HG02759 (cell line): Measurements from ENCODE around the gene CITED2.

ENCODE experiments used
- ATAC-seq: cut with Tn5 transposase; IDR thresholded peaks from one replicate; pipeline ENCODE4 v1.9.1; 2021; ENCODE audit warnings: mild to moderate bottlenecking, moderate library complexity; ENCODE audit not compliant: unreplicated experiment

CITED2 gene

DNA sequence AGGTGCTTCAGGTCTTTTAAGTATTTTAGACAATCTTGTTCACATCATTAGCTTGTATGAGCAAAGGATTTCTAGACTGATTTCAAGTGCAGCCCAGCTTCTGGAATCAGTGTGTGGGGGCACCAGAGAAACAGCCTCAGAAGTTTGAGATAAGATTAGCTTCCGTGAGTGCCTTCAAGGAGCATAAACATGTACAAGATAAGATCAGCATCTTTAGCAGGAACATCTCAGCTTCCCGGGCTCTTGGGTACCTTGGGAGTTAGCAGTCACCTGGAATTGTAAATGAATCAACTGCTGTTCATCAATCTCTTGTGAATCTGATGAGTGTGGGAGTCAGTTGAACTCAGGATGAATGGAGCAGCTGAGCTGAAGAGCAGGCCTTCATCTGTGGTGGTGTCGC, 12.0 kb upstream of the CITED2 start:
- ATAC-seq = no peak

DNA sequence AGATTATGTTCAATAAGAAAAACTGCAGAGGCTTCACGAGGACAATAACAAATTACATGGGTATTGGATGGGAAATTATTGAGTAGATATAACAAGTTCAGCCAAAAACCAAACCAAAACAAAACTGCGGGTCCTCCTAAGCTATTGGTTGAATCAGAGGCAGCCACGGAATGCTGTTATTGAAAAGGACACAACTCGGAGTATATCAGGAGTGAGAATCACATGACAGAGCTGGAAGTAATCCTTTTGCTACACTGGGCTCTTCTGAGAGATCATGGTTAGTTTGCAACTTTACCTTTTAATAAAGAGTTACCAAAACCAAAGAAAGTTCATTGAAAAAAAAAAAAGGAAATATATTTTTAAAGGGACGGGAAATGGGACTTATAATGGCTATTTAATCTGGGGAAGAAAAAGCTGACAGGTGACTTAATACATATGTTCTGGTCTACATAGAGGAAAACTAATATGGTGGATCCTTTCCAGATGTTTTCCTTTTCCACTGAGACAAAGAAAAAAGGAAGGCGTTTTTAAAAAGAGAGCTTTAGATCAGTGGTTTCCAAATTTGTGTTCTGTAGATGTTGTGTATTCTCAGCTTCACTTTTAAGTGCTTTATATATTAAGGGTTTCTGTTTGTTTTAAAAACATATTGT, 6.9 kb upstream of the CITED2 start:
- no peak for ATAC-seq

DNA sequence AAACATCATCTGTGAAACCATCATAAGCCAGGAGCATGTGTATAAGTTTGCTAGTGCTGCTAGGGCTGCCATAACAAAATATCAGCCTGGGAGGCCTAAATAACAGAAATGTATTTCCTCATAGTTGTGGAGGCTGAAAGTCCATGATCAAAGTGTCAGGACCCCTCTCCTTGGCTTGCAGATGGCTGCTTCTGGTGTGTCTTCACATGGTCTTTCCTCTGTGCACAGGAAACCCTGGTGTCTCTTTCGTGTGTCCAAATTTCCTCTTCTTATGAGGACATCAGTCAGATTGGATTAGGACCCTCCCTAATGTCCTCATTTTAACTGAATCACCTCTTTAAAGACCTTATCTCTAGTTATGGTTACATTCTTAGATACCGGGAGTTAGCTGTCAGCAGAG, 6.2 kb upstream of the CITED2 start:
- ATAC-seq = no peak

DNA sequence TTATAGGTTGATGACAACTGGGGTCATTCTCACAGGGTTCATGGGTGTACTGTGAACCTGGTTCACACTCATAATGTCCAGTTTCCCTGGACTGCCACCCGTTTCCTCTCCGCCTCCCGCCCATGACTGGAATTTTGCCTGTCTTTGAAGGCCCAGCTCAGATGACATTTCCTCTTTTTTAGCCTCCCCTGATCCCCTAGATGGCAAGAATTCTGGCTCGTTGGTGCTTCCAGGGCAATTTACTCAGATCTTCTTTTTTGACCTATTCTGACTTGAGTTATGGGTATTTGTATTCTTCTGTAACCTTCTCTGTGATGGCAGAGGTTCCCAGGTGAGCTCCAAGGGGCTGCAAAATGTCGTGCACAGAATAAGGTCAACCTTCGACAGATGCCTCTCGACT, 5.7 kb upstream of the CITED2 start:
- no peak for ATAC-seq

DNA sequence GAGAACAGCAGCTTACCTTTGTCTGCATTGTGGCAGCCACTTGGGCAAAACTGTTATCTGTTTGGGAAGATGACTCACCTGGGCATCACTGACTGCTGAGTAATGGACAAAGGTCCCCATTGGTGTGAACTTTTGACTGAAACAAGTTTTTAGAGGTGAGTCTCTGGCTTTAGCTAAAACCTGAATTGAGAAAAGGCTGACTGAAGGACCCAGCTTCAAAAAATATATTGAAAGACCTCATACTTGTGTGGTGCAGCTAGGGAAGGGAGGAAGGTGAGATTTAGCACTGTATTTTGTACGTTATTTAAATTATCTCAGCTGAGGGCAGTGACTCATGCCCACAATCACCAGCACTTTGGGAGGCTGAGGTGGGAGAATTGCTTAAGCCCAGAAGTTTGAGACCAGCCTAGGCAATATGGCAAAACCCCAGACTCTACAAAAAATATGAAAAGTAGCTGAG, 4.5 kb upstream of the CITED2 start:
- ATAC-seq = no peak

DNA sequence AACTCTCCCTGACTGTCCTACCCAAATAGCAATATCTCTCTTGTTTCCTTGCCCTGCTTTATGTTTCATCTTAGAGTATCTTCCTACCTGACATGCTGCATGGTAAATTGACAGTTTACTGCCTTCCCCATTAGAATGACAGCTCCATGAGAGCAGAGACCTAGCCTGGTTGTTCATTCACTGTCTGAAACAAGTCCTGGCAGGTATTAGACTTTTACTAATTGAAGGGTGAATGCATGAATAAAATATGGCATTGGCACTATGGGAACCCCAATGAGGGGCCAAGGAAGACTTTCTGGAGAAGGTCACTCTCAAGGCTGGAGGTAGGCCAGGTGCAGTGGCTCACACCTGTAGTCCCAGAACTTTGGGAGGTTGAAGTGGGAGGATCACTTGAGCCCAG, 3.8 kb upstream of the CITED2 start:
- no peak for ATAC-seq

DNA sequence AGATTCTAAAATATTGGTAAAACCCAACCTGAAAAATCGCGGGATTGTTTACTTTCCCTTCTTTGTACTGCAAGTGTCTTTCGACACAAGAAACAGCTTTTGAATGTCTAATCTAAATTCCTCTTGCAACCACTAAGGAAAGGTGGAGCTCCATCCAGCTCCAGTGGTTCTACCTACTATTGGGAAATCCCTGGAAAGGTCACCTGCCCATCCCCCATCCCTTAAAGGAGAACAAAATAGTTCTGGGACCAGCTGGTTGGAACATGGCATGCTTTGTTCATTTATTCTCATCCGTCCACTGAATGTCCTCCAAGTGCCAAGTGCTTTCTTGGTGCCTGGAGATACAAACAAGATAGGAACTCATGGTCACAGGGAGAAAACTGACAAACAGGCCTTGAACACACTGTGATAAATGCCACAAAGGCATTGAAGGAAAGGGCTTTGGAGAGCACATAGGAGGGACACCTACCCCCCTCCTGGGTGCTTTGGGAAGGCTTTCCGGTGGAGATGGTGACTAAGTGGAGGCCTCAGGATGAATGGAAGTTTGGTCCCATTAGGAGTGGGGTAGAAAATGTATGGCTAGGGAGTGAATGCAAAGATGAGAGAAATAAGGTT, 2.3 kb upstream of the CITED2 start:
- ATAC-seq = no peak

DNA sequence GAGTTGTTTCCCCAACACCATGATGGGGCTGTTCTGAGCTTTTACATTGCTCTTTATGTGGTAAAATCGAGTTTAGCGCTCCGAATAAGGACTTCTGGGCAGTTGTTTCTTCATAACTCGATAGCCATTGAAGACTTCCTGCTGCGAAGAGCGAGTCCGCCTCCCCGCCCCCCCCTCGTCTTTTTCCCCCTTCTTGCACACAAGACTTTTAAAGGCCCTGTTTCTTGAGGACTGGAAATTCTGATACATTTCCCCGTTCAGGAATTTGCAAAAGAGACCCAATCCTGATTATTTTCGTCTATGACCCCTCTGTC, 1.5 kb upstream of the CITED2 start:
- ATAC-seq = no peak

DNA sequence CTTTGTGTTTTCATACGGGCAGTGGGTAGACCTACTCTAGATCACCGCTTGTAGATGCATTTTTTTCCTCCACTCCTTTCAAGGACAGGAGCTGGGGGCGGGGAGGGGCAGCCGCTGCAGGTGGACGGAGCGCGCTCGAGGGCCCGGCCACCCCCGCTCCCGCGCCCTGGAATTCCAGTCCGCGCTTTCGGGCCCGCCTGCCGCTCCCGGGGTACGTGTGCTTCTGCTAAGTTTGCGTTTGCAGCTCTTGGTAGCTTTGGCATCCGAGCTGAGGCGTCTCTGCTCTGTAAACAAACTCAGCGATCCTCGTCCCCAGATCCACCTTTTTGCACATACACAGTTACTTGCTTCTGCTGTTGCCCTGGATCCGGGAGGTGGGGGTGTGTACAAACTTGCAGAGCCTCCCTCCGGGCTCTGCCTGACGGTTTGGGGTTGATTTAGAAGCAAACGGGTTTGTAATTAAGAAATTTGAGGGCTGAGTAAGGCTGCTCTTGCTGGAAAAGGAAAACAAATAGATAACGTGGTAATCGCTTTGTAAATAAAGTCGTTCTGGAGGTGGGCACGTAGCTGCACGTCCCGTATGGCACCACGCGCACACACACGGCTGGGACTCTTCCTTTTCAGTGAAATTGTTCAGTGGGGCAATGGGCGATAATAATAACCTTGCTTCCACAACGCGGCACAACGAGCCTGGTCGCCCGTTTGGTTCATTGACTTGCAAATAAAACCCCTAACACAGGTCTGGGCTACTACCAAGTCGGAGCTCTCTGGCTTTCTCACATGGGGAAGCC, 973 bp upstream of the CITED2 start:
- ATAC-seq = peak; percentile 60

DNA sequence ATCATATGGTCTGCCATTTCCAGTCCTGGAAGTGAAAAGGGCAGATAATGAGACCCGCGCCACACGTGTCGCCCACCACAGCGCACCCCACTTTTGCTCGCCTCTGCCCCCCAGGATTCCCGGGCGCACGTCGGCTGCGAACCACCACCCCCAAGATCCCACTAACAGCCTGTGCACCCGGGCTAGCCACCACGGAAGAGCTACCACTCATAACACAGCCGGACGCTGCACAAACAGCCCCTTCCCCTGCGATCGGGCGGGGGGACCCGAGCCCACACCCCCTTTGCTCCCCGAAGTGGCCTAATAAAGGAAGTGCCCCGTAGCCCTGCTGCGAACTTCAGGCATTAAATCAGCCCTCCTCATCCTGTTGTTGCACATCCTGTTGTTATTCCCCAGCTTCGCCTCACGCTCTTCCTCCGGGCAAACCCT, 506 bp downstream of the CITED2 start:
- ATAC-seq = no peak

DNA sequence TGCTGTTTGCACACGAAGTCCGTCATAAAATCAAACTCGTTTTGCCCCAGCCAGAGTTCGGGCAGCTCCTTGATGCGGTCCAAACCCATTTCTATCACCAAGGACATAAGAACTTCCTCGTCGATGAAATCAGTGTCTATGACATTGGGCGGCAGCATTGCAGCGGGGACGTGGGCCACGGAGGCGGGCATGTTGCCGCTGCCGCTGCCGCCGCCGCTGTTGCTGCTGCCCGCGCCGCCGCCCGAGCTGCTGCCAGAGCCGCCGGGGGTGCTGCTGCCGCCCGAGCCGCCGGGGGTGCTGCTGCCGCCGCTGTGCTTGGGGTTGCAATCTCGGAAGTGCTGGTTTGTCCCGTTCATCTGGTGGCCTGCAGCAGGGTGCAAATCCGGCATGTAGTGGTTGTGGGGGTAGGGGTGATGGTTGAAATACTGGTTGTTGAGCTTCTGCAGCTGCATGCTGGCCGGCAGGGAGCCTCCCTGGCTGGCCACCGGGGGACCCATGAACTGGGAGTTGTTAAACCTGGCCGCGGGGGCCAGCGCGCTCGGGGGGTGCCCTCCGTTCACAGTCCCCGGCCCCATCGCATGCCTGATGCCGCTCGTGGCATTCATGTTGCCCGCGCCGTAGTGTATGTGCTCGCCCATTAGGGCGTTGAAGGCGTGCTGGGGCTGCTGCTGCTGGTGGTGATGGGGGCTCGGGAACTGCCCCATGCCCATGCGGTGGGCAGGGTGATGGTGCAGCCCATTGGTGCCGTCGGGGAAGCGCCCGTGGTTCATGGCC, 1.1 kb downstream of the CITED2 start:
- ATAC-seq = peak; percentile 33

DNA sequence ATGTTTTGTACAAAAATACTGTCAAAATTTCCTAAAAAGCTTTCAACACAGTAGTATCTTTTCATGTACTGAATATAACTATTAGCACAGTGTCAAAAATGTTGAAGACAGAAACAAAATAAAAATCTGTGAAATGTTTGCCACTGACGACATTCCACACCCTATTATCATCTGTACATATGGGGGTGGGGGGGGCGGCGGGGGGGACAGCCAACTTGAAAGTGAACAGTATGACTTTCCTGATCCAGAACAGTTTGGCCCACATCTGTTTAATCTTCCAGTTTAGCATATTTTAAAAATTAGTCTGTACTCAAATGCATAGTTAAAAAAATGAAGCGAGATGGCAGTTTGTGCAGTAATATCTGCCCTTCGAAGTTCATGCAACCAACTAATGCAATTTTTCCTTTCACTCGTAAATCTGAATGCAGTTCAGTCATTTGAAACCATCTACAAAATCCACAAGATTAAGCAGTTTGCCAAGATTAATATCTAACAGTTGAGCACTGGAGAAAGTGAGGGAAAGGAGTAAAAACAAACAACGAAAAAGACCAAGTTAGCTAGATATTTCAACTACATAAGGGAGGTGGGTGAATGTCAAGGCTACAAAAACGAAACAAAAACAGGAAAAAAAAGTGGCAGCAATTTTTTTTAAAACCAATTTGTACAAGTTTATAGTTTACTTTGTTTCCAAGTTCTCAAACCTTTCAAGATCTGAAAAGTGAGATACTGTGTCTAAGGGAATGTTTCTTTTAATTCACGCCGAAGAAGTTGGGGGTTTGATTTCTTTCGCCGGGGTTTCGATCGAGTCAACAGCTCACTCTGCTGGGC, 1.9 kb downstream of the CITED2 start:
- no peak for ATAC-seq

DNA sequence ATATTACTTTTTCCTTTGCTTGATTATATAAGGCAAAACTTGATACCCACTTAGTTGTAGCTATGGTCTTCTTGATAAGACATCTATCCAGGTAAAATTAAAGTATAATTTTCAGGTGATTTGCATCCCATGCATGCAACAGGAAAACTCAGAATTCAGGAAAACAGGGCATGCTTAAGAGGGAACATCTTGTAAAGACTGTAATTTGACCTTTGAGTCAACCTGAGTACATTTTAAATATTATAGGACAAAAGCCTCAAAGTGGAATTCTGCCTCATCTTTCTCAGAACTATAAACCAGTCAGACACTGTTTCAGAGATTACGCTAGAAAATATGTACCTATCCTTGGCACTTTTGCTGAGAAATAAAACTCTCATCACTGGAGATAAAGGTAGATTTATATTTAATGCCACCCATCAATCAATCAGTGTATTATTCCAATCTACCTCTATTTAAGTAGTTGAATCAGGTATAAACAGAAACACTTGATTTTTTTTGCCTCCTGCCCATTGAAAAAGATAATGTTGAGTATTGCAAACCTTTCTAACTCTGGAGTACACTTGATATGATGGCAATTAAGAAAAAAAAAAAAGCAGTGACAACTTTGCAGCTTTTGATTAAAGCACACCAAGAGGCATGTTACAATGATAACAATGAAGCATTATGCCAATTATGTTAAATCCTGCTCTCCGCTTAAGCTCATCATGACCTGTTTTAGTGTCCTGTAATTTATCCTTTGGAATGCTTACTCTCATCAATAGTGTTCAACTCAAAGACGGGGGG, 2.8 kb downstream of the CITED2 start:
- no peak for ATAC-seq

DNA sequence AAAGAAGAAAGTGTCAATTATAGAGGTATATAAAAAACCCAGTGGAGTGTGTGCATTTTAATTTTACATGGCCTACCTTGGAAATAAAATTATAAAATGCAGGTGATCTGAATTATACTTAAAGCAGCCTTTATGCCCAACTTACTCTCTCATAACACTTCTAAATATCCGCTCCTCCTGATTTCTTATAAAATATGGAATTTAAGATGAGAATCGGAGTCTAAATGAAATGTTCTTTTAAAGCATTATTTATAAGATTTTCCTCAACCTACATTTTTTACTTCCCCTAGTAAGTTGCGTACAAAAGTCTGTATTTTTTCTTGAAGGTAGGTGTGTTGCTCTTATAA, 3.5 kb downstream of the CITED2 start:
- ATAC-seq = no peak

DNA sequence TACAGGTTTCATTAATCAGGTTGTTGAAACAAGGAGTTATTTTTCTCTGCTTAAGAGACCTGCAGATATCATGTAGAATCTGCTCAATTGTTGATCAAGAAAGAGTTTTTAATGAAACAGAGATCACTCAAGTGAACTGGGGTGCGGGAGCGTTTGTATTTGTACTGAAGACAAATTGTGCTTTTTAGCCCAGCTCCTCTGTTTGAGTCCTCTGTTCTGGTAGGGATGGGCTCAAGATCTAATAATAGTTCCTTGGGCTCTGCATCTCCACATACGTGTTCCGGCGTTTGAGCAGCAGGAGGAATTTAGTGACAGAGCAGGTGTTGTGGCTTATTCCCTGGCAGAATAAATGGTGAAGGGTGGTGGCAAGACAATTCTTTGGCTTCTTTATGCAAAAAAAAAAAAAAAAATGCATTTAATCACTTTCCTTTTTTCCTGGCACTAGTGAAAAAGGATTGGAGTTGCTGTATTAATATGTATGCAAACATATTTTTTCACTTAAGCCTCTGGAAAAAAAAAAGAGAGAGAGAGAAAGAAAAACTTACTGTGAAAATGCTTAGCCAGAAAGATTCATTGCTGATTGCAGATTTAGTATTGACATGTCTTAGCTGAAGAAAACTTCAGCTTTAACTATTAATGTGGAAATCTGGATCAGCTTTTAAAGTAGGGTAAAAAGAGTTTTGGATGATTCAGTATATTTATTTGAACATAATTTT, 4.0 kb downstream of the CITED2 start:
- ATAC-seq = no peak

DNA sequence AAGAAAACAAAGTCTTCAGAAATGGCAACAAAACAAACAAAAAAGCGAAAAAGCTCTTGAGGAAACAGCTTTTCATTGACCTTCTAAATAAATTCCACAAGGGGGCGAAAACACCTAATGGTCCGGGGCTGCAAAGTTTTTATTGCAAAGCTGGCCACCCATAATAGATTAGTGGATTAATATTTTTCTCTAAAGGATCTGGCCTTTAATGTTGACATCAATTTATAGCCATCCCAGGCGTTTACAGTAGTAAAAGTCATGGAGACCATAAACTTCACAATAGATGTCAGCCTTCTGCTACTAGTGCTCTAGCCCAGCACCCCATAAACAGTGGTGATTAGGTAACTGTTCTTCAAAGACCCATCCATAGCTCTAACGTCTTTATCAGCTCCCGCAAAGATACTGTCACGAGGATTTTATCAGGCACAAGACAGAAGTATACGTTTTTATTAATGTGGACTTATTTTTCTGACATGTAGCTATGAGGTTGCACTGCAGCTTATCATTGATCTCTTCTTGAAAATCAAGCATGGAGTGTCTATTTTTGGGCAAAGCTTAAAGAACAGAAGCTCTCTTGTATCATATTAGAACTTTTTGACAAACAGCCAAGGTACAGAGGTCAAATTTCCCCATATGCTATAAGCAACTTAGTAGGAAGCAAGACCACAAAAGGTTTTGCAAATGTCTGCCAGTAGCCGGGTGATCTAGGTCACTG, 4.7 kb downstream of the CITED2 start:
- no peak for ATAC-seq

DNA sequence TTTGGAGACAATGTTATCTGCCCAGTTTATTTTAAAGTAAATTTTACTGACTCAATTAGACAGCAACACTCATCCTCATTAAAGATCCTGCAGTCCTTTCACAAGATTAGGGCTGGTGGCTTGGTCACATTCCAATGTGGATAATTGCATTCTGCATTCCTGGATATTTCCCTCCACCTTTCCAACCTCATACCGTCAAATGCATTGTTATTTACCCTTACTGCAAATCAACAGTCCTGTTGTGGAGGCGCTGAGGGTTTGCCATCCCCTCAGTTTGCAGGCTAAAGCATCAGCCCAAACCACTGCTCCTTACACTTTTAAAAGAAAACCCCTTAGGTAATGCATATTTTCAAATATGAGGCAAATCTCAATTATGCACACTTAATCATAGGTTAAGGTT, 5.4 kb downstream of the CITED2 start:
- no peak for ATAC-seq

DNA sequence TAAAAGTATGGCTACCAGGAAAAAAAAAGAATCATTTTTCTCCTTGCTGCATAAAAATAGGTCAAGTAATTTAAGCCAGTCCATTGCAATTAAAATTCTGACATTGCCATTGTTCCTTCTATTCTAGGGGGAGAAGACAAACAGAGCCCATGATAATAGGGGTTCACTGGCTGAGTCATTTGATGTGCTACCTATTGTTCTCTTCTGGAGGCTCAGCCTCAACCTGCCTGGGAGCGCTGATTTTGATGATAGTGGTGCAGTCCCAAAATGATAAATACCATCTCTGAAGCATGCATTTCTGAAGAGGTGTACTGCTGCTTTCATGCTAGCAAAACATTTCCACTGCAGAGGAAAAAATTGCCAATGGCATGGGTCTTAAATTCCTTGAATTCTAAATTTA, 5.8 kb downstream of the CITED2 start:
- ATAC-seq = no peak
